ENCODE data around the gene DNAH11.

Gene DNAH11

GRCh38 chr7:21640105-21640504 lies 97.3 kb downstream of the DNAH11 start:
- Mint-ChIP-seq H3K36me3 (ENCODE audit: low read depth) (no peaks in the 10 kb centered on the region), H3K27ac (no peak overlapping the region), H3K4me1 (no peaks in the 10 kb centered on the region), H3K9me3 (no peaks in the 10 kb centered on the region), H3K4me3 (no peak overlapping the region), H3K27me3 (ENCODE audit: low read depth) (no peaks in the 10 kb centered on the region)
- TF ChIP-seq CTCF (IDR thresholded peaks at IDR 0.05; ENCODE audit: unreplicated experiment in 3 of 3) = no peak

GRCh38 chr7:21641546-21641945 lies 98.7 kb downstream of the DNAH11 start:
- H3K27ac Mint-ChIP-seq = no peak overlapping the region
- no peak for TF ChIP-seq CTCF (IDR thresholded peaks at IDR 0.05; ENCODE audit: unreplicated experiment in 3 of 3)
- no peaks in the 10 kb centered on the region for H3K36me3 Mint-ChIP-seq (ENCODE audit: low read depth)
- no peaks in the 10 kb centered on the region for H3K27me3 Mint-ChIP-seq (ENCODE audit: low read depth)
- no peaks in the 10 kb centered on the region for H3K4me1 Mint-ChIP-seq
- no peak overlapping the region for H3K4me3 Mint-ChIP-seq
- peaks cover 6% of the 10 kb centered on the region for H3K9me3 Mint-ChIP-seq

- Mint-ChIP-seq H3K4me3 (no peak overlapping the region), H3K4me1 (no peaks in the 10 kb centered on the region), H3K27ac (peak overlapping the region in 1 of 3 experiments; percentile 51), H3K27me3 (ENCODE audit: low read depth) (no peaks in the 10 kb centered on the region), H3K36me3 (ENCODE audit: low read depth) (no peaks in the 10 kb centered on the region), H3K9me3 (peaks cover 9% of the 10 kb centered on the region)
- TF ChIP-seq CTCF (IDR thresholded peaks at IDR 0.05; ENCODE audit: unreplicated experiment in 3 of 3) = no peak
Observed at GRCh38 chr7:21642422-21642821, 99.6 kb downstream of the DNAH11 start.

- H3K36me3 Mint-ChIP-seq (ENCODE audit: low read depth) = no peaks in the 10 kb centered on the region
- peaks cover 8% of the 10 kb centered on the region for H3K9me3 Mint-ChIP-seq
- H3K4me3 Mint-ChIP-seq = no peak overlapping the region
- no peaks in the 10 kb centered on the region for H3K4me1 Mint-ChIP-seq
- no peak for TF ChIP-seq CTCF (IDR thresholded peaks at IDR 0.05; ENCODE audit: unreplicated experiment in 3 of 3)
- H3K27ac Mint-ChIP-seq = no peak overlapping the region
- peaks cover 3% of the 10 kb centered on the region for H3K27me3 Mint-ChIP-seq (ENCODE audit: low read depth)
Observed at GRCh38 chr7:21651697-21652096, 108.9 kb downstream of the DNAH11 start.

- Mint-ChIP-seq H3K36me3 (ENCODE audit: low read depth) (no peaks in the 10 kb centered on the region), H3K4me3 (no peak overlapping the region), H3K4me1 (no peaks in the 10 kb centered on the region), H3K9me3 (peaks cover 5% of the 10 kb centered on the region), H3K27ac (no peak overlapping the region), H3K27me3 (ENCODE audit: low read depth) (no peaks in the 10 kb centered on the region)
- no peak for TF ChIP-seq CTCF (IDR thresholded peaks at IDR 0.05; ENCODE audit: unreplicated experiment in 3 of 3)
Observed at GRCh38 chr7:21653623-21654022, 110.8 kb downstream of the DNAH11 start.

- no peak for TF ChIP-seq CTCF (IDR thresholded peaks at IDR 0.05; ENCODE audit: unreplicated experiment in 3 of 3)
- no peaks in the 10 kb centered on the region for H3K27me3 Mint-ChIP-seq (ENCODE audit: low read depth)
- H3K36me3 Mint-ChIP-seq (ENCODE audit: low read depth) = no peaks in the 10 kb centered on the region
- H3K4me1 Mint-ChIP-seq = no peaks in the 10 kb centered on the region
- no peak overlapping the region for H3K4me3 Mint-ChIP-seq
- H3K9me3 Mint-ChIP-seq = peaks cover 10% of the 10 kb centered on the region
- no peak overlapping the region for H3K27ac Mint-ChIP-seq
Observed at GRCh38 chr7:21656081-21656480, 113.2 kb downstream of the DNAH11 start.

All from nephron (organoid).